Renal cortex interstitium (tissue), 15 donors: ENCODE measurements around the gene NR5A2. TPM values are rescaled to one million over a fixed set of nuclear protein-coding genes. Genes with fewer than 3 reads are reported as not detected.

ENCODE experiments used
- DNase-seq, 11 donors: peaks; one replicate each; pipeline ENCODE4 v3.0.0-alpha.2; 2013; ENCODE audit warnings: low read depth in 9 of 11, low spot score in 4 of 11; ENCODE audit errors: extremely low read depth in 1 of 11
- long read RNA-seq, 16 experiments: transcript quantifications; one replicate each; lab custom pipeline, GENCODE V29; 2026
- polyA plus RNA-seq, 3 donors: library from polyadenylated mRNA; unstranded; fragments of 120-200 nt; gene quantifications; one replicate each; pipeline ENCODE4 v1.2.1, GENCODE V29; 2013; ENCODE audit not compliant: insufficient read length in 3 of 3

NR5A2 gene
- polyA plus RNA-seq, result 1 to 10 TPM; 2.0 to 2.5 (median 2.5) TPM
- long read RNA-seq, donor 1, result 0 reads
- long read RNA-seq, donor 2, result 0 reads
- long read RNA-seq, donor 3, result 0 reads
- long read RNA-seq, donor 4, result 0 reads
- long read RNA-seq, donor 5, result 0 reads
- long read RNA-seq, donor 6, result 0 reads
- long read RNA-seq, donor 7, result 0 reads
- long read RNA-seq, donor 8, result 0 reads
- long read RNA-seq, donor 9, result 0 reads
- long read RNA-seq, donor 10, result 0 reads
- long read RNA-seq, donor 11, result 0 reads
- long read RNA-seq, donor 12, result 0 reads
- long read RNA-seq, donor 13, result 0 reads
- long read RNA-seq, donor 14, result 0 reads
- long read RNA-seq, donor 15, result 0 reads
- long read RNA-seq, donor 16, result 0 reads

- no peak for DNase-seq
Observed at GRCh38 chr1:200027264-200027823, at the start of gene NR5A2. Gene NR5A2, plus strand, starts transcription at chr1:200027710. Its CDS starts 138 bp downstream, at chr1:200027848.

GRCh38 chr1:199978408-199978940 lies 49.0 kb upstream of the NR5A2 start:
- DNase-seq, result no peak

DNA sequence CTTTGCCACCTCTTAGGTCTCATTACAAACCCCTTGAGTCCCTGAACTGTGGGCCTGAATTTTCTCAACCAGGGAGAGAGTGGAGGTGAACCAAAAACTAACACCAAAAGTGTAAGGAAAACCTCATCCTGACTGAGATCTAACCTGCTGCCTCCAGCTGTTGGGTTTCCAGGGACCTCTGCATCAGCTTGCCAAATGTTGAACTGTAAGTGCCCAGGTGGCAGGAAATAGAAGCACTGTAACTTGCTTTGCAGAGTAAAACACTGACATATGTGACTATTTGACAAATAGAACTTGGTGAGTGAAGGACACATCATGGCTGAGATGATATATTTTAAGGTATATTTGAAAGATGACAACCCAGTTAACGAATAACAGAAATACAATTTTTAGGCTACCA lies 48.4 kb upstream of the NR5A2 start:
- no peak for DNase-seq

- DNase-seq, result no peak
Observed at GRCh38 chr1:199981584-199981983, 45.9 kb upstream of the NR5A2 start.

DNA sequence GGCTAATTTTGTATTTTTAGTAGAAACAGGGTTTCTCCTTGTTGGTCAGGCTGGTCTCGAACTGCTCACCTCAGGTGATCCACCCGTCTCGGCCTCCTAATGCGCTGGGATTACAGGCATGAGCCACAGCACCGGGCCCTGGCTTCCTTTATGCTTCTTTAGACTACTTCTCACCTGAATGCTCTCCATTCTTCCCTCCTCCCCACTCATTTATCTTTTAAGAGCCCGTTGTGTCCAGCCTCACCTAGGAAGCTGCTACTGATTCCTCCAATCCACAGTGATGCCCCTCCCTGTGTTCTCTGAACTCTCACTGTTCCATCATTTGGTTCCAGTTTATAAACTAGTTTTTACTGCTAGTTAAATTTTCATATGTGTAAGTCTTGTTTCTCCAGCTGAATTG lies 44.9 kb upstream of the NR5A2 start:
- DNase-seq, result no peak

- no peak for DNase-seq
Observed at GRCh38 chr1:199983531-199983930, 44.0 kb upstream of the NR5A2 start.

GRCh38 chr1:199995096-199995685 lies 32.3 kb upstream of the NR5A2 start:
- no peak for DNase-seq

DNA sequence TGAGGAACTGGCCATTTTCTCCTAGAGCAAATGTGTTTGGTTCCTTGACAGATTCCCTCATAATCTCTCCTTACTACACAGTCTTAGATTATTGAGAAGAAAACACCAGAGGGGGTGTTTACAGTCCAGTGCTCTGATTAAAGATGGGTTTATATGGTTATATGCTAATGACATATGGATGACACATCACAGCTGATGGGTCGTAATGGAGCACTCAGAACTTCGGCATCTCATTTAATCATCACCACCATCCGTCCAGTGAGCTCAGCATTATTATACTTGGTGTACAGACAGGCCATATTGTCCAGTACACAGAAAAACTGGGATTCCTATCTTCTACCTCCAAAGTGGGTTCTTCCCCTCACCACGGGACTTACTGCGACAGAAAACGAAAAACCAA lies 22.3 kb upstream of the NR5A2 start:
- no peak for DNase-seq

GRCh38 chr1:200006711-200007110 lies 20.8 kb upstream of the NR5A2 start:
- no peak for DNase-seq

- no peak for DNase-seq
Observed at GRCh38 chr1:200015811-200016210, 11.7 kb upstream of the NR5A2 start.

- no peak for DNase-seq
Observed at GRCh38 chr1:200021577-200022238, 5.8 kb upstream of the NR5A2 start.

DNA sequence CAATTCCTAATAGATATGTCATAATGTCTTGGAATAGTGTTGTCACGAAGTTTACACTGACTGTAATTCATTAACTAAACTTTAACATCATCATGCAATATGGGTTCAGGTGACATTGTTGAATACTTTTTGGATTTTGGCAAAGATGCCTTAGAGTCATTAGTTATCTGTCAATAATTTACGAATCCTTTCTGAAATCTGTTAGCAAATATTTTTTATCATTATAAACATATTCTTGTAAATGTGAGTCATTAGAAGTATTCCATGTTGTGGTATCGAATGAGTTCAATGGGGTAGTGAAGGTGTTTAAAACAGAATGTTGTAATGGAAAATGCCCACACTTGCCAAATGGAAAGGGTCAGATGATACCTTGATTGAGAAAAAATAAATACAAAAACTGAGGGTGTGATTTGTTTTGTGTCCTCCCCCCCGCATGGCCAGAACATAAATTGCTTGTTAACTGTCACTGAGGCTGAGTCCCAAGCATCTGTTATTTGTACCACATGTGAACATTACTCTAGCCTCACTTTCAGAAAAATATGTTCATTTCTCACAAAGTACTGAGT lies 5.2 kb upstream of the NR5A2 start:
- no peak for DNase-seq

DNA sequence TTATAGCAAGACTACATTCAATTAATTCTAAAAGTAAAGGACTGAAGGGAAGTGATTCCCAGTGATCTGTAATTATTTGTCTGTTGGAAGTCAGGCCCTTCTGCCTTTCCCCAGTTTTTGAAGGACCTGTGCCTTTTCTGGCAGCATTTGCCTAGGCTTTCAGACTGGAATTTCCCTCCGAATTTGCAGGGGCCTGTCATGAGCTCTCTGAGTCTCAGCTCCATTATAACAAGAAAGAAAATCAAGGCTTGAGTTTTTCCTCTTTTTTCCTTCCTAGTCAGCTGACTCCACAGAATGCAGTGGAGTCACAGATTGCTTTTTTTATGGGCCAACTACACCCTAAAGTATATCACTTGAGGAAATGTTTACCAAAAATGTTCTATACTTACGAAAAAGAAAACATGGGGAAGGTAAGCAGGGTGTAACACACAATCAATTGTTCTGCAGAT lies 1.1 kb downstream of the NR5A2 start:
- no peak for DNase-seq

DNA sequence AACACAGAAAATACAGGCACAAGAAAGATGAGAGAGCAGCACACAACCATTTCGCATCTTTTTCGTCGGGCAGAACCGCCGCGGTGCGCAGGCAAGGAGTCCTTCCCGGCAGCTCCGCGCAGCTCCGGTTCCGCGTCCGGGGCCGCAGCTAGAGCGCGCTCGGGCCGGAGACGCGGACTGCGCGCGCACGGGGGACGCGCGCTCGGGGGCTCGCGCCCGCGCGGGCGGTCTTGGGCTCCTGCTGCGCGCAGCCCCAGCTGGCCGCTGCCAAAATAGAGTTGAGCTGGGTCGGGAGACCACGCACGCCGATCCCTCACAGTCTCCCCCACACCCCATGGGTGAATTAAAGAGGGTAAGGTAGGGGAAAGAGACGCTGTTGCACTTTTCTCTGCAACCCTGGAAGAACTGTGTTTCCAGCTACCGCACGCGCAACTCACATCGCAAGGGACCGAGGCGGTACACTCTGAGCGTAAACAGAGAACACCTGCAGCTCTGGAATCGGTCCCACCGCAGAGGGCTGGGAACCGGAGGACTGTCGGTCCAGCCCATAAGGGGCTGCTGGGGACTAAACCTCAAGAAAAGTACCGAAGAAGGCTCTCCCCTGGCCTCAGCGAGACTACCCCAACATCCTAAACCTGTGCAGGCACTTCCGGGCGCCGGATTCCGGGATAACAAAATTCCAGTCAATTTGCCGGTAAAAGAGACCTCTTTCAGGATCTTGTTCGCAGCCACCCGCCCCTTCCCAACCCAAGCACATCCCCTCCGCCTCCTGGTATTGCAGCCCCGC lies 1.7 kb downstream of the NR5A2 start:
- no peak for DNase-seq

- DNase-seq, result no peak
Observed at GRCh38 chr1:200029822-200030152, 2.3 kb downstream of the NR5A2 start.

GRCh38 chr1:200030791-200031190 lies 3.3 kb downstream of the NR5A2 start:
- no peak for DNase-seq

GRCh38 chr1:200033511-200034261 lies 6.2 kb downstream of the NR5A2 start:
- DNase-seq, result no peak

DNA sequence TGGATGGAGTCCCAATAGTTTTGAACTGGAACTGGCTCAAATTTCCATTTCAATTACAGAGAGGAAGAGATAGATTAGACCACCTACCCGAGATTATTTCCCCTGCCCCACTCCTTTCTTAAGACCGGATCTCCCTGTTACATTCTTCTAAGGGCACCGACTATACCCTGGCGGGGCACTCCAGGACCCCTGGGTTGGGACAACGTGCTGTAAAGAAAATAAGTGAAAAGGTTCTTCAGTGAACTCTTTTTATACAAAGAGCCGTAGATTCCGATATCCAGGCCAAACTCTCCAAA lies 6.7 kb downstream of the NR5A2 start:
- no peak for DNase-seq
